ENCODE results near the gene YAP1.
"Not testable (repeated sequence)": the region's sequence is repeated elsewhere in the genome, so short reads cannot be mapped to it uniquely, and the experiment has no call there.

The YAP1 gene

GRCh38 chr11:102264704-102265103, 154.5 kb downstream of the YAP1 start:
- peaks cover 16% of the 10 kb centered on the region for H3K4me1 ChIP-seq (ENCODE audit: control insufficient read depth, insufficient read depth, low read length)
- not testable (repeated sequence) for H3K36me3 ChIP-seq (ENCODE audit: control insufficient read depth, insufficient read depth, low read length); H3K9ac ChIP-seq (ENCODE audit: low read length)

GRCh38 chr11:102266099-102266498, 155.9 kb downstream of the YAP1 start:
- H3K4me1 ChIP-seq (ENCODE audit: control insufficient read depth, insufficient read depth, low read length), result peaks cover 16% of the 10 kb centered on the region
- H3K27me3 ChIP-seq (ENCODE audit: control insufficient read depth, insufficient read depth, low read length), result no peaks in the 10 kb centered on the region
- no peak overlapping the region for H3K4me3 ChIP-seq (ENCODE audit: low read length)
- H3K36me3 ChIP-seq (ENCODE audit: control insufficient read depth, insufficient read depth, low read length), result no peaks in the 10 kb centered on the region
- H3K9me3 ChIP-seq (ENCODE audit: control insufficient read depth, low read length), result no peaks in the 10 kb centered on the region
- no peak overlapping the region for H3K9ac ChIP-seq (ENCODE audit: low read length)

More at GRCh38 chr11:102264704-102265103, 154.5 kb downstream of the YAP1 start:
- H3K4me3 ChIP-seq (ENCODE audit: low read length); H3K9me3 ChIP-seq (ENCODE audit: control insufficient read depth, low read length); H3K27me3 ChIP-seq (ENCODE audit: control insufficient read depth, insufficient read depth, low read length): not testable (repeated sequence)

- Histone ChIP-seq H3K36me3 (ENCODE audit: control insufficient read depth, insufficient read depth, low read length) (no peaks in the 10 kb centered on the region), H3K27me3 (ENCODE audit: control insufficient read depth, insufficient read depth, low read length) (no peaks in the 10 kb centered on the region), H3K4me3 (ENCODE audit: low read length) (peak overlapping the region; percentile 55), H3K4me1 (ENCODE audit: control insufficient read depth, insufficient read depth, low read length) (peaks cover 22% of the 10 kb centered on the region), H3K9ac (ENCODE audit: low read length) (no peak overlapping the region), H3K9me3 (ENCODE audit: control insufficient read depth, low read length) (no peaks in the 10 kb centered on the region)
Observed at GRCh38 chr11:102267609-102268008, 157.4 kb downstream of the YAP1 start.

GRCh38 chr11:102268083-102268984, 158.1 kb downstream of the YAP1 start:
- peak overlapping the region; percentile 61 for H3K9ac ChIP-seq (ENCODE audit: low read length)
- no peaks in the 10 kb centered on the region for H3K36me3 ChIP-seq (ENCODE audit: control insufficient read depth, insufficient read depth, low read length)
- peak overlapping the region; percentile 55 for H3K4me3 ChIP-seq (ENCODE audit: low read length)

GRCh38 chr11:102268985-102269470, 158.8 kb downstream of the YAP1 start:
- H3K9me3 ChIP-seq (ENCODE audit: control insufficient read depth, low read length), result no peaks in the 10 kb centered on the region
- H3K4me3 ChIP-seq (ENCODE audit: low read length), result peak overlapping the region; percentile 42
- no peaks in the 10 kb centered on the region for H3K36me3 ChIP-seq (ENCODE audit: control insufficient read depth, insufficient read depth, low read length)
- H3K4me1 ChIP-seq (ENCODE audit: control insufficient read depth, insufficient read depth, low read length), result peaks cover 22% of the 10 kb centered on the region
- no peaks in the 10 kb centered on the region for H3K27me3 ChIP-seq (ENCODE audit: control insufficient read depth, insufficient read depth, low read length)
- H3K9ac ChIP-seq (ENCODE audit: low read length), result peak overlapping the region; percentile 61

More at GRCh38 chr11:102268083-102268984, 158.1 kb downstream of the YAP1 start:
- Histone ChIP-seq H3K27me3 (ENCODE audit: control insufficient read depth, insufficient read depth, low read length) (no peaks in the 10 kb centered on the region), H3K9me3 (ENCODE audit: control insufficient read depth, low read length) (no peaks in the 10 kb centered on the region), H3K4me1 (ENCODE audit: control insufficient read depth, insufficient read depth, low read length) (peaks cover 22% of the 10 kb centered on the region)

- H3K36me3 ChIP-seq (ENCODE audit: control insufficient read depth, insufficient read depth, low read length), result no peaks in the 10 kb centered on the region
- peaks cover 22% of the 10 kb centered on the region for H3K4me1 ChIP-seq (ENCODE audit: control insufficient read depth, insufficient read depth, low read length)
- H3K4me3 ChIP-seq (ENCODE audit: low read length), result no peak overlapping the region
- H3K27me3 ChIP-seq (ENCODE audit: control insufficient read depth, insufficient read depth, low read length), result no peaks in the 10 kb centered on the region
- H3K9me3 ChIP-seq (ENCODE audit: control insufficient read depth, low read length), result no peaks in the 10 kb centered on the region
- H3K9ac ChIP-seq (ENCODE audit: low read length), result no peak overlapping the region
Observed at GRCh38 chr11:102269927-102270326, 159.7 kb downstream of the YAP1 start.

- H3K4me3 ChIP-seq (ENCODE audit: low read length), result no peak overlapping the region
- H3K36me3 ChIP-seq (ENCODE audit: control insufficient read depth, insufficient read depth, low read length), result no peaks in the 10 kb centered on the region
- no peaks in the 10 kb centered on the region for H3K27me3 ChIP-seq (ENCODE audit: control insufficient read depth, insufficient read depth, low read length)
Observed at GRCh38 chr11:102272047-102272824, 162.0 kb downstream of the YAP1 start.

GRCh38 chr11:102274628-102275027, 164.4 kb downstream of the YAP1 start:
- Histone ChIP-seq H3K9me3 (ENCODE audit: control insufficient read depth, low read length) (no peaks in the 10 kb centered on the region), H3K9ac (ENCODE audit: low read length) (no peak overlapping the region), H3K36me3 (ENCODE audit: control insufficient read depth, insufficient read depth, low read length) (no peaks in the 10 kb centered on the region), H3K4me1 (ENCODE audit: control insufficient read depth, insufficient read depth, low read length) (peaks cover 6% of the 10 kb centered on the region), H3K4me3 (ENCODE audit: low read length) (no peak overlapping the region), H3K27me3 (ENCODE audit: control insufficient read depth, insufficient read depth, low read length) (no peaks in the 10 kb centered on the region)

More at GRCh38 chr11:102272047-102272824, 162.0 kb downstream of the YAP1 start:
- no peak overlapping the region for H3K9ac ChIP-seq (ENCODE audit: low read length)
- H3K9me3 ChIP-seq (ENCODE audit: control insufficient read depth, low read length), result no peaks in the 10 kb centered on the region
- peaks cover 22% of the 10 kb centered on the region for H3K4me1 ChIP-seq (ENCODE audit: control insufficient read depth, insufficient read depth, low read length)

GRCh38 chr11:102276362-102276761, 166.1 kb downstream of the YAP1 start:
- H3K9me3 ChIP-seq (ENCODE audit: control insufficient read depth, low read length), result no peaks in the 10 kb centered on the region
- H3K36me3 ChIP-seq (ENCODE audit: control insufficient read depth, insufficient read depth, low read length), result no peaks in the 10 kb centered on the region
- H3K4me1 ChIP-seq (ENCODE audit: control insufficient read depth, insufficient read depth, low read length), result peaks cover 14% of the 10 kb centered on the region
- H3K27me3 ChIP-seq (ENCODE audit: control insufficient read depth, insufficient read depth, low read length), result no peaks in the 10 kb centered on the region
- no peak overlapping the region for H3K9ac ChIP-seq (ENCODE audit: low read length)
- no peak overlapping the region for H3K4me3 ChIP-seq (ENCODE audit: low read length)

- H3K36me3 ChIP-seq (ENCODE audit: control insufficient read depth, insufficient read depth, low read length), result no peaks in the 10 kb centered on the region
- H3K9me3 ChIP-seq (ENCODE audit: control insufficient read depth, low read length), result no peaks in the 10 kb centered on the region
- H3K27me3 ChIP-seq (ENCODE audit: control insufficient read depth, insufficient read depth, low read length), result no peaks in the 10 kb centered on the region
Observed at GRCh38 chr11:102276783-102277182, 166.5 kb downstream of the YAP1 start.

GRCh38 chr11:102279641-102280170, 169.5 kb downstream of the YAP1 start:
- no peak overlapping the region for H3K9ac ChIP-seq (ENCODE audit: low read length)
- no peaks in the 10 kb centered on the region for H3K36me3 ChIP-seq (ENCODE audit: control insufficient read depth, insufficient read depth, low read length)
- no peaks in the 10 kb centered on the region for H3K9me3 ChIP-seq (ENCODE audit: control insufficient read depth, low read length)
- no peaks in the 10 kb centered on the region for H3K27me3 ChIP-seq (ENCODE audit: control insufficient read depth, insufficient read depth, low read length)
- peaks cover 9% of the 10 kb centered on the region for H3K4me1 ChIP-seq (ENCODE audit: control insufficient read depth, insufficient read depth, low read length)
- H3K4me3 ChIP-seq (ENCODE audit: low read length), result no peak overlapping the region

More at GRCh38 chr11:102276783-102277182, 166.5 kb downstream of the YAP1 start:
- Histone ChIP-seq H3K4me1 (ENCODE audit: control insufficient read depth, insufficient read depth, low read length) (peaks cover 14% of the 10 kb centered on the region), H3K4me3 (ENCODE audit: low read length) (no peak overlapping the region), H3K9ac (ENCODE audit: low read length) (no peak overlapping the region)

All from mucosa of stomach (tissue), 1 donor.